Measurements from ENCODE around the gene AK8.
A peak's percentile ranks its signal among the peaks of the same experiment; 100 is the strongest.

AK8 gene, protein sequence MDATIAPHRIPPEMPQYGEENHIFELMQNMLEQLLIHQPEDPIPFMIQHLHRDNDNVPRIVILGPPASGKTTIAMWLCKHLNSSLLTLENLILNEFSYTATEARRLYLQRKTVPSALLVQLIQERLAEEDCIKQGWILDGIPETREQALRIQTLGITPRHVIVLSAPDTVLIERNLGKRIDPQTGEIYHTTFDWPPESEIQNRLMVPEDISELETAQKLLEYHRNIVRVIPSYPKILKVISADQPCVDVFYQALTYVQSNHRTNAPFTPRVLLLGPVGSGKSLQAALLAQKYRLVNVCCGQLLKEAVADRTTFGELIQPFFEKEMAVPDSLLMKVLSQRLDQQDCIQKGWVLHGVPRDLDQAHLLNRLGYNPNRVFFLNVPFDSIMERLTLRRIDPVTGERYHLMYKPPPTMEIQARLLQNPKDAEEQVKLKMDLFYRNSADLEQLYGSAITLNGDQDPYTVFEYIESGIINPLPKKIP

DNA sequence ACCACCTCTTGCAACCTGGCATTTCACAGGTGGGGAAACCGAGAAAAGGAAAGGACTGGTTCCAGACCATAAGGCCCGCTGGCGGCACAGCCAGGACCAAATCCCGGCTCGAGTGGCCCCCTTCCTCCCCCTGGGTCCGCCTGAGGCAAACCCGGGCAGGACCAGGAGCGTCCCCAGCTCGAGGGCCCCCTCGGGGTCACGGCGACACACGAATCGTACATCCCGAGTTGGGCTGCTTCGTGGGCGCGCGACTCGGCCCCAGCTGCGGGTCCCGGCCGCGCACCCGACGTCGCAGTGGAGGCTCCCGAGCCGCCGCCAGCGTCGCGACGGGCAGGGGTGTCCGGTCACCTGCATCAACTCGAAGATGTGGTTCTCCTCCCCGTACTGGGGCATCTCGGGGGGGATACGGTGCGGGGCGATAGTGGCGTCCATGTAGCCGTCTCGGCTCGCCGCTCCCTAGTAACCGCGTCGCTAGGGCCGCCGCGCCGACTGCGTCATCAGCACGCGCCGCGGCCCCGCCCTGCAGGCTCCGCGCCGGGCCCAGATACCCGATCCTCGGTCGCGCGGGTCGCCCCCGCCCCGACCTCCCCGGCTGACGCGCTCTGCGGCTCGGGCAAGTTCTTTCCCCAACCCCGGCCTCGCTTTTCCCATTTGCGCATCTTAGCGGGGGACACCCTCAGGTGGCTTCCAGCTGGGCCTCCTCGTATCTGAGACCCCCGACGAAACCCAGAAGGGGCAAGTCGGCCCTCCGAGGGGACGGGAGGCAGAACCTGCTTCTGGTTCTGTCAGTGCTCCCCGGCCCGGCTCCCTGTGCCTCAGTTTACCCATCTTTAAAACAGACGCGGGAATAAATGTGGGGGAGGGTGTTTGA, at the start of gene AK8:
Gene AK8, minus strand, starts transcription at position 461 of the 871 bp plus-strand sequence. Its CDS starts 29 bp downstream, at position 432.
- no peak for DNase-seq (ENCODE audit: low read depth)

DNA sequence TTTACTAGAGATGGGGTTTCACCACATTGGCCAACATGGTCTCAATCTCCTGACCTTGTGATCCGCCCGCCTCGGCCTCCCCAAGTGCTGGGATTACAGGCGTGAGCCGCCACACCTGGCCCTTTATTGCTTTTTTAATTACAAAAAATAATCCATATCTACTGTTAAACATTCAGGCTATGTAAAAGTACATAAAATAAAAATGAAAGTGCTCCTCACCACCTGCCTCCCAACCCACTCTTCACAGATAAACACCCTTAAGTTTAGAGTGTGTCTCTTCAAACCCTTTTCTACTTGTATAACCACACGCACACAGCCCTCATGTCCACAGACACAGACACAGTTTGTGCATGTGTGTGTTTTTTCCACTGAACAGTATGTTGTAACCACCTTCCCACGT, 49.6 kb upstream of the AK8 start:
- DNase-seq (ENCODE audit: low read depth), result no peak

DNA sequence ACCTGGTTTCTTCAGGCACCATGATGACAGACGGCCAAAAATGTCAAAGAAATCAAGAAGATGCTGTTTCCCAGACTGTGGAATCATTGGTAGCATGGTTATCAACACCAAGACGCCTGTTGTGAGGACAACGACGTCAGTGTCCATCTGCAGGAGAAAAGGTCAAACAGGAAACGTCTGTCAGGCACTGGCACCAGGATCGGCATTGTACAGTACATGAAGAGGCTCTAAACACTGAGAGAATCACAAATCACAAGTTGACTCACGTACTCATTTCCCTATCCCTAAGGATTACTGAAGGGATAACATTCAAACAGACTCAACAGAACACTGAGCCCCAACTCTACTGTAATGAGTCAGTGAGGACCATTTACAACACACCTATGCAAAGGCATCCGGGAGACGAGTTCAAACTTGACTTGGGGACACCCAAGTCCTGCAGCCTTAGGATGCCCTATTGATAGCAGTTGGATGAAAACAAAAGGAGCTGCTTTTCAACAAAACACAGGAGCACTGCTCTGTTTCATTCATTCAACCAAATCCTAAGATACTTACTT, 45.3 kb upstream of the AK8 start:
- no peak for DNase-seq (ENCODE audit: low read depth)

DNA sequence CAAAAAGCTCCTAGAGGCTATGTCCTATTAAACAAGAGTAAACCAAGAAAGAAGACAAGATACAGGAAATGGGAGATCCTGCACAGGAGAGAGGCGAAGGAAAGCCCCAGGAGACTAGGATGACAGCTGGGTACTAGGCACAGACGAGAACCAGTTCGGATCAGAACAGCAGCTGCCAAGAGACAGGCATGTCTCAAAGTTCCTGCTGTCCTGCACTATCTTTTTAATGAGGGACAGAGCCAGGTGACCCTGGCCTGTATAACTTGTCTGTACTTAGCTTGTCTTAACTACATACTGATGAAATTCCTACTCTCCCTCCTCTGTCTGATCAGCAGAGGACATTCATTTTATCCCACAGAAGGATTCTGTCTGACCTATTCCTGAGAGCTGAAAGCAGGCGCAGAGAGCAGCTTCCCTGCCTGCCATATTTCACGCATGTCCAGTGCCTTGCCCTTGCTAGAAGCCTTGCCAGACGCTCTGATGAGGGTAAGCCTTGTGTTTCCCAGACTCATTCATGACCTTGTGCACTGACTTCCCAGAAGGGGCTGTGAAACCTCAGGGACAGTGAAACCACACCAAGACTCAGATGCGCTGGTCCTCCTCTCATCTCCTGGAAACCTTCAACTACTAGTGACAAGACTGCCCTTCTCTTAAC, 41.7 kb upstream of the AK8 start:
- no peak for DNase-seq (ENCODE audit: low read depth)

DNA sequence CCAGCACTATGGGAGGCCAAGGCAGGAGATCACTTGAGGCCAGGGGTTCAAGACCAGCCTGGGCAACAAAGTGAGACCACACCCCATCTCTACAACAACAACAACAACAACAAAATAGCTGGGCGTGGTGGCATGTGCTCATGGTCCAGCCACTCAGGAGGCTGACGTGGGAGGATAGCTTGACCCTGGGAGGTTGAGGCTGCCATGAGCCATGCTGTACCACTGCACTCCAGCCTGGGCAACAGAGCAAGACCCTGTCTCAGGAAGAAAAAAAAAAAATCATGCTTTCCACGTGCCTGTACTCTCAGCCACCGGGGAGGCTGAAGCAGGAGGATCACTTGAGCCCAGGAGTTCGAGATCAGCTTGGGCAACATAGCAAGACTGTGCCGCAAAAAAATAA, 36.8 kb upstream of the AK8 start:
- no peak for DNase-seq (ENCODE audit: low read depth)

DNA sequence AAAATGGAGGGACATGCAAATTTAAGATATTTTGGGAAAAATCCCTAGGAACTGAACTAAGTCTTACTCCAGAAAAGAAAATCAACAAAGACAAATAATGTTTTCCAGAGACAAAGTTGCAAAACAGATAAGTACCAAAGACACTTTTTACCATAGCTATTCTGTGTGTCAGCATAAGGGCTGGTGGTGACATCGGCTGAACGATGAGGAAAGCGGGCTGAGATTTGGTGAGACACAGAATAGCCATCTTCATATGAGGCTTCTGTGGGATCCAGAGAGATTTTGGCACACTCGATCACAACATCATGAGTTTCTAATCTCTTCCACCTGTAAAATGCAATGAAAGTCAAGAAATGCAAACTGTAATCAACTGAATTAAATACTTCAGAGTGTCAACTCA, 34.0 kb upstream of the AK8 start:
- DNase-seq (ENCODE audit: low read depth), result no peak

DNA sequence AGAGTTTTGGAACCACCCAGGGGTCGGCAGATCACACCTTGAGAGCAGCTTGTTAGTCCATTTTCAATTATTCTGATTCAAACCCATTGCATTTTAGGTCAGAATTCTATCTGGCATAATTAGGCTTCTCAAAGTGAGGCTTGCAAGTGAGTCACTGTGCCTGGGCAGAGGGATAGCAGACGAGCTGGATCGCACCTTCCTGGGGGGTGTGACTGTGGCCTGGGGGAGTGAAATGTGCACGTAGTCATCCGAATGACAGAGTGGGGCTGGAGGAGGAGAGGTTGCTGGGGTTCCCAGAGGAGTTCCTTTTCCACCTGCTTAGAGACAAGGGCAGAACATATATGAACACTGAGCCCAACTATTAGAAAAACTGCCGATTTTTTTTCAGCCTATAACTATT, 32.3 kb upstream of the AK8 start:
- DNase-seq (ENCODE audit: low read depth), result no peak

DNA sequence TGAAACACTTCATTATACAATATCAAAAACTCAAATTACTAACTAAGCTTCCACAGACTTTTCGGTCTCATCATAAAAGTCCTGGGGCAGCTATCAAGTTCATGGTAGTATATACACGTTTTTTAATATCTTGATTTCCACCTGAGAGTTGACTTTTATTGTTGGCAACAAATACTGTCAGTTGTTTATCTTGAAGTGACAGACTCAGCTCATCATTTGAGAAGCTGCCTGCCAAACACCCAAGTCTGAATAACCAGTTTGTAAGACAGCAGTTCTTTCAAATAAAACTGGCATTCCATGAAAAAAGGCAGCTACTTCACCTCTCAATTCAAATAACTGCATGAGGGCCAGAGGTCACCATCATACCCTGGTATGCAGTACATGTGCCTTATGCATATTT, 31.2 kb upstream of the AK8 start:
- DNase-seq (ENCODE audit: low read depth), result no peak

DNA sequence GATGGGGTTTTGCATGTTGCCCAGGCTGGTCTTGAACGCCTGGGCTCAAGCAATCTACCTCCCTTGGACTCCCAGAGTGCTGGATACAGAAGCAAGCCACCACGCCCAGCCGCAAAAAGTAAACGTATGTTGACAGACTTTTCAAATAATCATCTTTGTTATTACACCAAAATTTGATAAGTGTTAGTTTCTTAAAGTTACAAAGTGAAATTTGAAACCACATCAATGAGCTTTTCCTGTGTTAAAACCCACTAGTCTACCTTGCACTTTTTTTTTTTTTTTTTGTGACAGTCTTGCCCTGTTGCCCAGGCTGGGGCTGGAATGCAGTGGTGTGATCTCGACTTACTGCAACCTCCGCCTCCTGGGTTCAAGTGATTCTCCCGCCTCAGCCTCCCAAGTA, 30.6 kb upstream of the AK8 start:
- no peak for DNase-seq (ENCODE audit: low read depth)

DNA sequence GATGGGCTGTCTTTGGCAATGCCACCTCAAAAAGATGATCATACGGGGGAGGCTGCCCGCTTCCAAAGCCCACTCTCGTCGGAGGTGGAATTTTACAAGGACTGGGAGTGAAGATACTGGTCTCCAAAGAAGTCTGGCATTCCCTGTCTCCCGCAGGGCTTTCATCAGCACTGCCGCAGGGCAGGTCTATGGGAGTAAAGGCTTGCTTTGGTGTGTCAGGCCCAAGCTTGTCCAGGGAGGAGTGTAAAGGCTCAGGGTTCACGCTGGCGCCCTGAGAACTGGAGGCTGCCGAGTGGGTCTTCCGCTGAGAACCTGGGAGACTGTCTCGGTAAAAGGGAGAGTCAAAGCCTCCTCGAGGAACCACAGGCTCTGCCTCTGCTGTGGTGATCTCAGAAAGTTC, 27.6 kb upstream of the AK8 start:
- DNase-seq (ENCODE audit: low read depth), result no peak

DNA sequence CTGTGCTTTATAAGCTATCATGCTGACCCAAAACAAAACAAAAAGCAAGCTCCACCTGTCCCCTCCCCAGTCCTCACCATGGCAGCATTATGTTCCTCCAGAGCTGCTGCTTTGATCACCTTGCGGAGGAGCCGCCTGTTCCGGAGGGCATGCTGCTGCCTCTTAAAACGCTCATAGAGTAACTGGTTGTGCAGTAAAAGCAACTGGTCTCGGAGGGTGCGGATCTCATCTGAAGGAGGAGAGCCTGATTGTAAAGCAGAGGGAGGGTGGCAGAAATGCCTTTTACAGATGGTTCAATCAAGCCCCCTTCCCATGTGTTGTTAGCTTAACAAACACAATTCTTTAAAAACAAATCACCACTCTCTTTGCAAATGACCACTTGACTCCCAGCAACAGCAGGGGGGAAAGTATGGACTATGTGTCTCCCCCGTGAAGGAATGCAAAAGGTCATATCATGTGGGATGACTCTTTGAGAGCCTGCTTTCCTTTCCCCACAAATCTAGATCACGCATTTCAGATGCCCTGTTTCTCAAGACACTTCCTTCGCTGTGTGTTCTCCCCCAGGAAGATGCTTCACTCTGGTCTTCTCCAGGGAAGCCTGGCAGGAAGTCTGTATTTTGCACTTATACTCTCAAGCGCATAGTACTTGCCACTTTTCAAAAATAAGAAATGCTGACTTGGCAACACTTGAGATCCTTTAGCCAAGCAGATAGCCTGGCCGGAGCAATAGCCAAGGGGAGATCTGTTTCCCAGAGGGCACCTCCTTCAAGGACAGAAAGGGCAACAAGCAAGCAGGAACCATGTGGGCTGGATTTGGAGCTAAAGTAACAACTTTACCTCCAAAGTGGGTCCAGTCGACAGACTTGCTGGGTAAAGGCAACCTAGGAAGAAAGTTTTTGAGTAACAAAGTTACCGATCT, 25.7 kb upstream of the AK8 start:
- no peak for DNase-seq (ENCODE audit: low read depth)

DNA sequence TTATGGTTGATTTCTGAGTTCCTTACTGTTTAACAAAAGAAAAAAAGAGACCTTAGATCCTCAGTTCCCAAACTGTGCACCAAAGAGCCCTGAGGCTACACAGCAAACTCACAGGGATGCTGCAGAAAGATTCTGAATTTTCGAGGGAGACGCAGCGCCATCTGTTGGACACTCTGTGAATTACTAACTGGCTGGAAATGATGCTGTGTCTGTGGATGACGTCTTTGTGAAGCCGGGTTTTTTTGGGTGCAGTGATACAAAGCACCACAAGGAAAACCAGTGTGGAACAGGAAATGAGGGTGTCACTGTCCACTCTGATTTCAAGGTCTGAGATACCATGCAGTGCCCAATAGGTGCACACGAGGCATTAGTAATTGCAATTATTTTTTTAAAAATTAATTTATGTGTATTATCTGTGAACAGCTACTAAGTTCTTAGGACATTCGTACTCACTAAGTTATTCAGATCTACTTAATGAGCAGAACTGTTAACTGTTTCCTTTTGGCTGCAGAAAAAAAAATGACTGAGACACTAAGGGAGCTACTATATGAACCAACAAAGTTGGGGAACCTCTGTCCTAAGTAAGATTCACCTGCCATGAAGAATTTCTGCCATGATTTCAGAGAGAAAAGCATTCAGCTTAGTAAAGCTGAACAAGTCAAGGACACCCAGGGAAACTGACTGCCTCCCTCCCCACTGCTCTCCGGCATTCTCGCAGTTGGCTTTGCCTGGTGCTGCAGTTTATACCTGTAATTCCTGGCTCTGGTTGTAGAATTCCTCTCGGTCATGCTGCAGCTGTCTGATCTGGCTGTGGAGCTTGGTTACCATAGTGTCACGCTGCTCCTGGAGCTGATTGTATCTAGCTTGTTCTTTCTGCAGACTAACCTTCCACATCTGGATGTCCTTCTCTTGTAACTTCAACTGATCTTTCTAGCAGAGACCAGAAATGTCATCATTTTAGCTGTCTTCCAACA, 24.1 kb upstream of the AK8 start:
- peak; percentile 40 for DNase-seq (ENCODE audit: low read depth)

DNA sequence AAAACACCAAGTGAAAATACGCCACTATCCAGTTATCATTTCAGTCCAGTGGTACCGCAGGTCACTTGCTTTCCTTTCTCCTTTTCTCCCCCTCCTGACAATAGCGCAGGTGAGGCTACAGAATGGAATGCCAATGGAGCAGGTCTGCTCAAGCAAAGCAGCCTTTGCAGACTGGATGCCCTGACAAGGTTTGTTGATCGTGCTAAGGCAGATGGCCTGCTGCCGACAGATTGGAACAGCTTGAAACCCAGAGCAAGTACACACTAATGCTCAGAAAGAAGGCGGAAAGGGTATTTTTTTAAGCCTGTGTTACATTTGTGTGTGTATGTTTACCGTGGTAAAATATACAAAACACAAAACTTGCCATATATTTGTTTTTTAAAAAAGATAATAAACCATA, 20.0 kb upstream of the AK8 start:
- no peak for DNase-seq (ENCODE audit: low read depth)

DNA sequence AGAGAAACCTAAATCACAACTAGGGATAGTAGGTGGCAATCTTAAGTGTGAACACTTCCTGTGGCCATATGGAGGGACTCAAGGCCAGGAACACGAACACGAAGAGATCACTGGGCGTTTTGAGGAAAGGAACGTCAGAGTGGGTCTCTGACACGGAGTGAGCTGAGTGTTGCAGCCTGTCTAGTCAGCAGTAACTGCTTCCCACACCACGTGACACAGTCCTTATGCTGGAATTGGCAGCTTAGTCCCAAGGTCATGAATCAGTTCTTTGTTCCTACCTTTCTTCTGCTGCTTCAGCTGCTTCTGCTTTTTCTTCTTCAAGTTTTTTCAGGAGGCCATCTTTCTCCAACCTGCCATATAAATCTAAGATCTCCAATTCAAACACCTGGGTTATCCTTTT, 18.8 kb upstream of the AK8 start:
- no peak for DNase-seq (ENCODE audit: low read depth)

DNA sequence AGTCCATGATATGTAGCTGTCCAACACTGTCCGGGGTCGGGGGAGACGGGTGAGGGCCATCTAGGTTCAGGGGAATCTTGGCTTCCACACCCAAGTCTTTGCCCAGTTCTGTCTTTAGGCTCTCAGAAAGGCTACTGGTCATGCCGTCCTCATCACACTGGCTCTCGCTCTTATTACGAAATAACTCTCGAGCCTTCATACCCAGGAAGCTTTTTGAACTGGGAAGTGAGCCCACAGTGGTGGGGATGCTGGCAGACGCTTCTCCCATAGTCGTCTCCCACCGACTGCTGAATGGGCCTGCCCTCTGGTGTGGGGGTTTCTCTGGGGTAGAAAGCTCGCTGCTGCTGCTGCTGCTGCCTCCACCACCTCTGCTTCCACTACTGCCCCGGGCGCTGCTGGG, 18.2 kb upstream of the AK8 start:
- DNase-seq (ENCODE audit: low read depth), result no peak

DNA sequence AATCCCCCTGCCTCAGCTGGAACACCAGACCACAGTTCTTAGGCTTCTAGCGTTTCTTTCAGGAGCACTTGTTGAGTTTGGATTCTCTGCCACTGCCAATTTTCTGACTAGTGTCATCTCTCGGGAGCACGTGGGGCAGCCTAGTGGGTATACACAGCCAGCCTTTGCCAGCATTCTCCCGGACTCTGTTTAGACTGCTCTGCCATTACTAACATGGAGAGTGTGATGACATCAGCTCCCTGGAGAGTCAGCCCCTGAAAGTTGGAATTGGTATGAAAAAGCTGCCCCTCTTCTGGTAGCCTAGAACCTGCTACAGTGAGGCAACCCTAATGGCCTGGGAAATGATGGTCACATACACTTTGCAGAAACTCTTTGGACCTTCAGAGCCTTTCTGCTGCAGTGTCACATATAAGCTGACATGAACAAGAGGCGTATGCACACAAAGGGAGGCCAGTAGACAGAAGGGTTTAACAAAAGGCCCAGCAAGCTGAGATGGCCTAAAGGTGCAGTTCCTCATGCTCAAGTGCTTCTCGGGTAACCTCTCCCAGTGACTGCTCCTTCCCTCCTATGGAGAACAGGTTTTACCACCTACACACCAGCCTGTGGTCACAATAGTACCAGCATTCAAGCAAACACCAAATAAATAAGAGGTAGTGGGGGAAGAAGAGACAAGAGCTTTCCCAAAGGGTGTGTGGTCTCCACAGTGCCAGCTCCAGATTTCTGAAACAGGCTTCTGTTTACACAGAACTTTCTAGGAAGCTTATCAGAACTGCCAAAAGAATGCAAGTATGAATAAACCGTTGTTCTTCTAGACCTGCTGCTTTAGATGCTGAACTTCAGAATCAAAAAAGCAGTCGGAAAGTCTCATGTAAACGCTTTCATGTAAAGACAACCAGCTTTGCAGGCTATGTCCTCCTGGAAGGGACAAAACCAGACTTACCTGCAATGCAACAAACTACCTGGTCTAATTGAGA, 17.1 kb upstream of the AK8 start:
- no peak for DNase-seq (ENCODE audit: low read depth)

DNA sequence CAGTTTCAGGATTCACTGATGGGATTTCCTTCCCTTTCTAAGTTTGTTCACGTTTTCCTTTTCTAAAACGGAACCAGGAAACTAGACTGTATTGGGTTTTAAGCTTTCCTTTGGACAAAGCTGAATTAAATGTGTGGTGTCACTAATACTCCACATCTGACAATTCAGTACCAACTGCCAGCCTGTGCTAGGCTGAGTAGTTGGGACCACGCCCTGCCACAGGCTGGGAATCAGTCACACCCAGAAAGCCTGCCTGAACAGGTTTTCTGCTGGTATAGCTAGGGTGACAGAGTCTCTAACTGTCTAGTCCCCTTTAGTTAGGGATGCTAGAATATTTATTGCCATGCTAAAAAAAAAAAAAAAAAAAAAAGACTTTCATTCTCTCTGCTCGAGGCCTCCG, 16.3 kb upstream of the AK8 start:
- DNase-seq (ENCODE audit: low read depth), result no peak

DNA sequence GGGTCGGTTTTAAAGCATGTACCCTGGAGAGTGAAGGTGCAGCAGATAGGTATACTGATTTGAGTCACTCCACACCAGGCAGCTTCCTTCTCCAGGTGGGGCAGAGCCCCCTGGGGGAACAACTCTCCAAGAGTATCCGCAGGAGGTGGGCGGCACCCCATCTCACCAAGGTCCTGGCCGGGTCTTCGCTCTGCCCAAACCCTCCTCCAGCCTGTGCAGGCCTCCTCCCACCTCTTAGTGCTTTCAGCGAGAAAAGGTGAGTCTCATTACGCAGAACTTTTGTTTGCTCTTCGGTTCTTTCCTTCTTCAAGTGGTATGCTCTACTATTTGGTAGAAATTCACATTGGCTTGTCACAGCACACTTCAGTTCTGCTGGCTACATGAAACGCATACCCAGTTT, 14.3 kb upstream of the AK8 start:
- DNase-seq (ENCODE audit: low read depth), result no peak

DNA sequence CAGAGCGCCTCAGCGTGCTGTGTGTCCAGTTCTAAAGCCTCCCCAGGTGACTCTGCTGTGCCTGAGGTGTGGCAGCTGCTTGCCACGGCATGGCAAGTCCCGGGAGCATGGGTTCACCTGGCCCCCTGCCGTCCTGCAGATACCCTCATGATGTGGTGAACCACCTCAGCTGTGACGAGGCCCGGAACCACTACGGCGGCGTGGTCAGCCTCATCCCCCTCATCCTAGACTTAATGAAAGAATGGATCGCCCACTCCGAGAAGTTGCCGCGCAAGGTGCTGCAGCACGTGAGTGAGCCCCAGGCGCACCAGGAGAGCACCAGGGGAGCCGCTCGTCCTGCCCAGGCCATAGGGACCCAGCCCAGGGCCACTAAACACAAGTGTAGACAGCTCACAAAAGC, 10.1 kb upstream of the AK8 start:
- DNase-seq (ENCODE audit: low read depth), result no peak

Data from CMK (cell line).